Ishikawa (cell line): ENCODE data around the gene OR6N2.

Experiments used
- CREB1 ChIP-seq: IDR thresholded peaks from 2 replicates; pipeline ENCODE4 v1.6.1; 2012; ENCODE audit warnings: low read depth
- EGR1 ChIP-seq: IDR thresholded peaks from 2 replicates; pipeline ENCODE4 v1.6.1; 2012
- EP300 ChIP-seq: IDR thresholded peaks from 2 replicates; pipeline ENCODE4 v1.6.1; 2012; ENCODE audit warnings: borderline replicate concordance
- FOXM1 ChIP-seq: IDR thresholded peaks from 2 replicates; pipeline ENCODE4 v1.6.1; 2012; ENCODE audit warnings: low read depth, borderline replicate concordance
- RAD21 ChIP-seq: IDR thresholded peaks from 2 replicates; pipeline ENCODE4 v1.6.1; 2012; ENCODE audit warnings: low read depth
- TAF1 ChIP-seq: IDR thresholded peaks from 2 replicates; pipeline ENCODE4 v1.6.1; 2012; ENCODE audit warnings: low read depth, mild to moderate bottlenecking
- YY1 ChIP-seq: IDR thresholded peaks from 2 replicates; pipeline ENCODE4 v1.6.1; 2012; ENCODE audit warnings: low read depth
- TF ChIP-seq, protein P1 (sequence below): IDR thresholded peaks from 2 replicates; pipeline ENCODE4 v1.6.1; 2012

- no peak for TF ChIP-seq YY1
- no peak for TF ChIP-seq FOXM1
- TF ChIP-seq, protein P1, sequence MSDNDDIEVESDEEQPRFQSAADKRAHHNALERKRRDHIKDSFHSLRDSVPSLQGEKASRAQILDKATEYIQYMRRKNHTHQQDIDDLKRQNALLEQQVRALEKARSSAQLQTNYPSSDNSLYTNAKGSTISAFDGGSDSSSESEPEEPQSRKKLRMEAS: no peak
- TF ChIP-seq CREB1: no peak
- no peak for TF ChIP-seq TAF1
- TF ChIP-seq EP300: no peak
- TF ChIP-seq RAD21: no peak
- no peak for TF ChIP-seq EGR1
These were observed 50.6 kb downstream of the OR6N2 start for GRCh38 chr1:158730453-158730852.
